AG08395 (cell line): ENCODE measurements around the gene GLI3.
A peak's percentile ranks its signal among the peaks of the same experiment; 100 is the strongest.

ENCODE experiments used
- DNase-seq: peaks from one replicate; pipeline ENCODE4 v3.0.0; 2012; ENCODE audit warnings: mixed read lengths, low spot score

Gene GLI3

GRCh38 chr7:42033480-42033879, 203.5 kb downstream of the GLI3 start:
- no peak for DNase-seq

- DNase-seq, result no peak
Observed at GRCh38 chr7:42029405-42029804, 207.6 kb downstream of the GLI3 start.

DNA sequence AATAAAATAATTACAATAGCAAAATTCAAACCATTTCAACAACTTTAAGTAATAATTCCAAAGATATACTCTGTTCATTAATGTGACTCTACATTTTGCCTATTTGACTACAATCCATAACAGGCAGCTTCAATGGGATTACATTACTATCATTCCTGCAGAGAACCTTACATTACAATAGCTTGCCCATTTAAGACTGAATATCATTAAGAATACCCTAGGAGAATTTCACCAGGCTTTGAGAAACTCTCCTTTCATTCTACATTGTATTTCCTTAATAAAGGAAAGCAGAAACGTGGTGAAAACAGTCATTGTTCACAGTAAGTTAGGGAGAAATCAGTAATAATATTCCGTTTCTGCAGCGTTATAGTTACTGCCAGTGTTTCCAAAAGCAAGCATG, 209.5 kb downstream of the GLI3 start:
- no peak for DNase-seq

GRCh38 chr7:42026622-42027197, 210.3 kb downstream of the GLI3 start:
- no peak for DNase-seq

DNA sequence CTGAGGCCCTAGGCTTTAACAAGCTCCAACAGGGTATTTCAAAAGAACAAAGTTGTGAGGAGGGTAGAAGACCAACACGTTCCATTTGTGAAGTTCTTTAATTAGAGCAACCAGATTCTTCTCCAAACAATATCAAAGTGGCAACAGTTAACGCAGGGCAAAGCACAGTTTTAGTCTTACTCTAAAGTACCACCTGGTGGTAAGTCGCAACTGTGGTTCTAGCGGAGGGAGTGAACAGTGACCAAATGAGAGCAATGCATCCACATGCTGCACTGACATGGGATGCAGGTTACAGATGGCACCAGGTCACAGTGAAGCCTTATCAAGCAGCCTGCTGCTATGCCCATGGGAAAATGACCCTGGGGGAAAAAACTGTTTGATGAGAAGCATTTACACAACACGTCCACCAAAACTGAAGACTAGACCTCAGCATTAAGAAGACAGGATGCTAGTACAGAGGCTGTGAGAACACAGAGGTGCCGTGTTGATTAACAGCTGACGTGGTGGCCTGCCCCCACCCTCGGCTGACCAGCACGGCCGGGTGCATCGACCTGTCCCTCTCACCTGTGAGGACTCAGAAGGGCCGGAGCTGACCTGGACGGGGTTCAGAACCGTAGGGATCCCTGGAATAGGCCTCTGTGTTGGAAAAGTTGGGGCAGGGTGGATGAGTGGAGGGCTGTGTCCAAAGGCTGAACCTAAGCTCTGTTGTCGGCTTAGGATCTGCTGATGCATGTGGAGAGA, 211.2 kb downstream of the GLI3 start:
- no peak for DNase-seq

- DNase-seq, result no peak
Observed at GRCh38 chr7:42024537-42024936, 212.5 kb downstream of the GLI3 start.

GRCh38 chr7:42023262-42023661, 213.7 kb downstream of the GLI3 start:
- DNase-seq, result no peak

DNA sequence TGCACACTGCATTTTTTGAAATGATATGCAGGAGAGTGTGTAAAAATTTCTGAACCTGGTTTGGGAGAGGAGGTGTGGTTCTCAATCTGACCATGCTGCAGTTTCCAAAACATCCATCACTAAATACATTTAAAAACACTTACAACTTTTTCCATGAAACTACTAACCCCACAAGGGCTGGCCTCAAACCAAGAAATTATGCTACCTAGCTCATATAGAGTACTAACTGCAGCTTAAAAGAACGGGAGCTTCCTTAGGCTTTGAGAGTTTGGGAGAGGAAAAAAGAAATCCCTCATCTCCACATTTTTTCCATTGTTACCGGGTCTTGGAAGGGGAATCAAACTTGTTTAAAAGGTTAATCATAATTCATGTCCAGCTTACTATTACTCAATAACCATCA, 214.2 kb downstream of the GLI3 start:
- no peak for DNase-seq

- no peak for DNase-seq
Observed at GRCh38 chr7:42022056-42022455, 215.0 kb downstream of the GLI3 start.

- no peak for DNase-seq
Observed at GRCh38 chr7:42021631-42022030, 215.4 kb downstream of the GLI3 start.

- DNase-seq, result no peak
Observed at GRCh38 chr7:42020061-42020460, 216.9 kb downstream of the GLI3 start.

- DNase-seq, result no peak
Observed at GRCh38 chr7:42017349-42017986, 219.5 kb downstream of the GLI3 start.

- no peak for DNase-seq
Observed at GRCh38 chr7:42016517-42016916, 220.5 kb downstream of the GLI3 start.

GRCh38 chr7:42014625-42015618, 222.1 kb downstream of the GLI3 start:
- no peak for DNase-seq

GRCh38 chr7:42012786-42013360, 224.1 kb downstream of the GLI3 start:
- DNase-seq, result no peak

- DNase-seq, result no peak
Observed at GRCh38 chr7:42012313-42012712, 224.7 kb downstream of the GLI3 start.

DNA sequence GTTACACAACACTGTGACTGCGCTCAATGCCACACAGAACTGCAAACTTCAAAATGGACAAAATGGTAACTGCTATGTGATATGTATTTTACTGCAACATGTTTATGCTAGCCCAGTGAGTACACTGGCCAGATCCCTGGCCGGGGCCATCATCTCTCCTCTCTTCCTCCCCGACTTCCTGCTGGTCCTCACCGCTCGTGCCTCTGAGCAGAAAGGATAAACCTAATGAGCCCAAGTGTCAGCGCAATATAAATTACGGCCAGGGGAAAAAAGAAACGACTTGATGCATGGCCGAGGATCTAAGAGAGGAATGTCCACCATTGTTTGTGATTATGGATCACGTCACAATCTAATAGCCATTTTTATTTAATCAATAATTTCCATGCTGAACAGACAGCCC, 225.2 kb downstream of the GLI3 start:
- DNase-seq, result no peak

- peak; percentile 52 for DNase-seq
Observed at GRCh38 chr7:42010751-42011150, 226.3 kb downstream of the GLI3 start.

- DNase-seq, result no peak
Observed at GRCh38 chr7:42006801-42007513, 230.1 kb downstream of the GLI3 start.

DNA sequence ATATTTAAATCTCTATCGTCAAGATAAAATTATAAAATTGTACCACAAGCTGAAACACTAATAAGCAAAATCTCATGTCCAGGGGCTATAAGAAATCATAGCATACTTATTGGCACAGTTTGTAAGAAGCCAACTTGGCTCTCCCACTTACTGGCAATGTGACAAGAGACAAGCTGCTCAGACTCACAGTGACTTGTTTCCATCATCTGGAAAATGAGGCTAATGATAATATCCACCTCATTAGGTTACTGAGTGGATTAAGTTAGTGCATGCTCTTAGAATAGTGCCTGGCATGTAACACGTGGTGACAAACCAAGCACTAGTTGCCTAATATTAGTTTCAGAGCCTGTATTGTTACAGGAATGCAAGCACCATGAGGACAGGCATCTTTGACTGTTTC, 234.4 kb downstream of the GLI3 start:
- no peak for DNase-seq

GRCh38 chr7:41999736-42000283, 237.2 kb downstream of the GLI3 start:
- DNase-seq, result no peak
